ENCODE measurements around the gene MRC2.

Gene MRC2

DNA sequence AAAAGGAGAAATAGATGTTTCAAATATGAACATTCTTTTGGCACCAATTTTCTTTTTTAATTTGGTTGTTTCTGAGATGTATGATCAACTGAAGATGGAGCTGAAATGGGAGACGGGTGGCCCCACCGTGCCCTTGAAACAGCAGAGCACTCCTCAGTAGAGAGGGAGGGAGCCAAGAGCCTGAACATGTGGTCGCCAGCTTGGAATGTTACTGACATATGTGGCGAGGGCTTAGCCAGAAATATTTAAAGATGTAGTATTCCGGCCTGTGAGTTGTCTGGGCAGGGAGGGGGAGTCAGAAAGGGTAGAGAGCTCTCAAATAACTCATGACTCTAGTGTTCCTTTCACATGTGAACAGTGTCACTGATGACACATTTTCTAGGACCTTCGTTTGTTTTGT, 13.3 kb upstream of the MRC2 start:
- no peak for DNase-seq (ENCODE audit: low read depth in 2 of 2)

GRCh38 chr17:62615503-62615902, 12.0 kb upstream of the MRC2 start:
- DNase-seq (ENCODE audit: low read depth in 2 of 2) = no peak

DNA sequence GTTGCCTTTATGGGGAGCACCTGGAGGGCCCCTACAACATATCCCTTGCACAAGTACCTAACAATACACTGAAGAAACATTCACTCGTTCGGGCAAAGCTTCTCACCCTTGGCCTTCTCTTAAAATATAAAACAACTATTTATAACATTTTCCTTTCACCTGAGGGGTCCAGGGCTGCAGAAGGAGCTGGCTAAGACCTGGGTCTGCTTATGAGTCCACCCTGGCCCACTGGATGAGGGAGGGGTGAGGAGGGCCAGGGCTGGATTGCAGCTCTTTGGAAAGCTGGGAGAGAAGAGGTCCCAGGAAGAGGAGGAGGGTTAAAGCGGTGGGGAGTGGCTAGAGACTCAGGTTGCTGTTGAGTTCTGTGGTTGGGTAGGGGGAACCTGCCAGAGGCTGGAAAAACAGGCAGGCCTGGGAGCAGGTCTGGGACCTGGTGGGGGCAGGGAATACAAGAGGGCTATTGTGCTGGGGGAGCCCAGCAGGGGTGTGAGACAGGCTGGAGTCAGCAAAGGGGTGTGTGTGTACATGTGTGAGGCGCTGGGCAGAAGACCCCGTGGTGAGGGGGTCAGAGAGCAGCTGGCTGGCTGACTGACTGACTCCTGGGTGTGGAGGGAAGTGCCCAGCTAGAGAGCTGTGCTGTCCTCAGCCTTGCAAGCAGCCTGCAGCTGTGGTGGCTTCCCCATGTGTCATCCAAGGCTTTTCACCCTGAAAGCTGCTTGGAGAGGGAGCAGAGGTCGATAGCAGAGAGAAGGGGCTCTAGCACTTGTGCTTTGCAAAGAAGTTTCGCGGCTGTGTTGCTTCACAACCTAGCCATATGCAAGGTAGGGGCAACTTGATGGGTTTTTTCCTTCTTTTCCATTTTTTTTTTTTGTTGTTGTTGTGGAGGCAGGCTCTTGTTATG, 10.2 kb upstream of the MRC2 start:
- DNase-seq (ENCODE audit: low read depth in 2 of 2) = no peak

DNA sequence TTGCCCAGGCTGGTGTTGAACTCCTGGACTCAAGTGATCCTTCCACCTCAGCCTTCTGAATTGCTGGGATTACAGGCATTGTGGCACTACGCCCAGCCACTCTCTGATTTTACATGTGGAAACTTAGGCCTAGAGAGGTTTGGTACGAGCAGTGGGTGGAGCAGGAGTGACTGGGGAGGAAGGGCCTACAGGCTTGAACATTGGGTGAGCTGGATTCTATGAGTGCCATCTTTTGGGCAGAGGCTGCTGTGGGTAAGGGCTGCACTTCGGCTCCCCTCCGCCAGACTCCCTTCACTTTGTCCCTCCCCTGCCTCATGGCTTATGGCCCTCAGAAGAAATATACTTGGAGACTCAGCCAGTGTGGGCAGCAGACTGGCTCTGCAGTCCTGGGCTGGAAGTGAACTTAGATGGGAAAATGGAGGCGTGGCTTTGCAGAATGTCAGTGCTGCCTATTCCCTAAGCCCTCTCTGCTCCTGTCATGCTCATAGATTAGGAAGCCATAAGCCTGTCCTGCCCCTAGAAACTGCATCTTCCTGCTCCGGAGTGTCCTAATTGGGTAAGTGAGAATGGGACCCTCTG, 9.5 kb upstream of the MRC2 start:
- DNase-seq (ENCODE audit: low read depth in 2 of 2) = no peak

- no peak for DNase-seq (ENCODE audit: low read depth in 2 of 2)
Observed at GRCh38 chr17:62618647-62619416, 8.6 kb upstream of the MRC2 start.

DNA sequence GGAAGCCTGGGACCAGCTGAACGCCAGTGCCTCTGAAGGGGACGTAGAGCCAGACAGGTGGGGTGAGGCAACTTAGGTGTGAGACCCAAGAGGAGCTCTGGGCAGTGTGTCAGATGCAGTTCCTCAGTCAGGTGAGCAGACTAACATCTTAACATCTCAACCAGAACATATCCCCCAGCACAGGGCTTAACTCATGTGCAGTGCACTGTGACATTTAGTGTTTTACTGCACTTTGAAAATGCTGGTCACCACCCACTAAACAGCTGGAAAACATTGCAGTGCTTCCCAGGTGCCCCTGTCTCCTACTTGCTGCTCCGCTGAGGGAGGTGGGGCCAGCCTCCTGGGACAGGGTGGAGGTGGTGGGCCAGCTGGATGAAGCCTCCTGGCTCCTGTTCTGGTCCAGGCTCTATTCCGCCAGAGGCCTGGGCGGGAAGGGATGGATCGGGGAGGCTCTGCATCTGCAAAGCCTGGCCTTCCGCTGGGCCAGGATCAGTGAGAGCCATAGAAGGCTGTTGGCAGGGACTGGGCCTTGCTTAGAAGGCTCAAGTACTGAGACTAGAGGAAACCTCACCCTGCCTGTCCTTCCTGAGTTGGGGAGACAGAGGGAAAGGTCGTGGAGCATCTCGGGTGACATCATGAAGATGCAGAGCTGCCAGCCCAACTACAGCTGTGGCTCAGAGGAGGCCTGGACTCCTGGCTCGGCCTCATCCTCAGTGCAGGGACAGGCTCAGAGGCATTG, 7.9 kb upstream of the MRC2 start:
- no peak for DNase-seq (ENCODE audit: low read depth in 2 of 2)

DNA sequence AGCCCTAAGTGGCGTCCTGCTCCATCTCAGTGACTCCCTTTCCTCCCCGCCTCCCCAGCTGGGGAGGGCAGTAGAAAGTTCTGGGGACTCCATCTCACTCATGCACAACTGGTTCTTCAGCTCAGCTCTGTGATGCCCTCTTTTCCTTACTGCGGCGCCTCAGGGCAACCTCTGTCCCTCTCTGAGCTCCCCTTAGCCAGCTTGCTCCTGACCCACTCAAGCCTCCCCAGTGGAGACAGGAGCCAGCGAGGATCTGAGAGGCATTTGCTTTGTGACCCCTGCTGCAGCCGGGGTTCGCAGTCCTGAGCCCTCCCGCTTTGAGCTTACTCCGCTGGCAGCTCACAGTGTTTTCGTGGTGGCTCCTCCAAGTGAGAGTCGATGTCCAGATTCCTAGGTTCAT, 6.2 kb upstream of the MRC2 start:
- no peak for DNase-seq (ENCODE audit: low read depth in 2 of 2)

DNA sequence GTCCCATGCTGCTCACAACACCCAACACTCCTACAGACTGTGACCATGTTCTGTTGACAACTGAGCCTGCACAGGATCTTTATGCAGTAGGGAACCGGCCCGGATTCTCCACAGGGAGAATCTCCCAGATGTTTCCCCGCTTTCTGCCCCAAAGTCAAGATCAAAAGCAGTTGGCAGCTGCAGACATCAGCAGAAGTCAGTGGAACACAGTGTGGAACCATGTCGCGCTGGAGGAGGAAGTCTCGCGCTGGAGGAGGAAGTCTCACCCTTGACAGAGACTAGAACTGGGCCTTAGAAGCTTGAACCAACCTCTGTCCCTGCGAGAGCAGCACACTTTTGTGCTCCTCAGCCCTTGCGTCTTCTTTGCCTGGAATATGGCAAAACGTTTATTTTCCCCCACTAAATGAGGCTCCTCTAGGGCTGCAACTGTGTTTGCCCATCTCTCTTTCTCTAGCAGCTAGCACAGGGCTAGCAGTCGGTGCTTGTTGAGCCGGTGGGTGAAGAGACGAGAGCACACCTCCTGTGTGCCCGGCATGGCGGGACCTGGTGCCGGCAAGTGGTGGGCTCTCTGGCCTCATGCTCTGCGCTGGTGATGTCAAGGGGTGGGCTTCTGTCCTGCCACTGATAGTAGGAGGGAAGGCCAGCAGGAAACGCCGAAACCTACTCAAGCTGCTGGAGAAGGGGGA, 2.1 kb upstream of the MRC2 start:
- no peak for DNase-seq (ENCODE audit: low read depth in 2 of 2)

- DNase-seq (ENCODE audit: low read depth in 2 of 2) = no peak
Observed at GRCh38 chr17:62625870-62626200, 1.6 kb upstream of the MRC2 start.

DNA sequence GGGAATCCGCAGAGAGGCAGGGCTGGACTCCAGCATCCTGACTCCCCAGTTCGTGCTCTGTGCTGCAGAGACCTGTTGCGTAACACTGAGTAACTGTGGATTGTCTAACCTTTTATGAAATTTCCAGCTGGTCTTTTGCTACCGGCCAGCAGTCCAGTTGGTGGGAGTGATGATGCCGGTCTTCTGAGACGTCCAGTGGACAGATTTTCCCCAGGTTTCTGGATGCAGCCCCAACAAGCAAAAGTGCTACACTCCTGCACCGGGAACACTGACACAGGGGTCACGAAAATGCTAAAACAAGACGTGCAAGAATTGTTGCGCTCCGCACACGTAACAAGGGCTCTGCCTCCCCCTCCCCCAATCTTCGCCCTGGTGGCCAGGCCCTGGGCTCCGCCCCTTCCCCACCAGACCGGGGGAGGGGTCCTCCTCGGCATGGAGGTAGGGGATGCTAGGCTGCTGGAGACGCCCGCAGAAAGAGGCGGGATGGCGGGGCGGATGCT, 701 bp upstream of the MRC2 start:
- DNase-seq (ENCODE audit: low read depth in 2 of 2) = no peak

DNA sequence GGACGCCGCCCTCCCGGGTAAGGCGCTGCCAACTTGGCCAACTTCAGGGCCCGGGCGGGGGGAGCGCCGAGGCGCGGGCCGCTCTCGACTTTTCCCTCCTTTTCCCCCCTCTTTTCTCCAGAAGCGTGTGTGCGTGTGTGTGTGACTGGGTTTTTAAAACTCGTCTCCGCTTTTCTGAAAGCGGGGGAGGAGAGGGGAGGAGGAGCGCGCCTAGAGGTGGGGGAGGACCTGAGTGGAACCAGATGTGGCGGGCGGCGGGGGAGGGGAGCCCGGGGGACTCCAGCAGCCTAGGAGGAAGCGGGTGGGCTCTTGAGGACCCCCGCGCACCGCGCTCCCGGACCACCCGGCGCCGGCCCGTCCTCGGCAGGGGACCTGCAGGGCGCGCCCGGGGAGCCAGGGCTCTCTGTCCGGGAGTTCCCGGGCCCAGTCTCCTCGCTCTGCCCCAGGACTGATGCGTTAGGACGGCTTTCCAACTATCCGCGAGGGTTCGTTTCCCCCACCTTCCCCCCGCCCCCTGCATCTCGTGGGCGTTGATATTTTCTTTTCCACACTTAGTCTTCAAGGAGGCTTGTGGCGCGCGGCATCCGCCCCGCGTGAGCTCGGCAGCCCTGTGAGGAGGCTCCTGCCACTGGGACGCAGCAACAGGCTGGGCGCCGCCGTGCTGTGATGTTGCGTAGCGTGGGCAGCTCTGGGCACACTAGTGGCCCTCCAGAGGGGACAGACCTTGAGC, 599 bp downstream of the MRC2 start:
- DNase-seq (ENCODE audit: low read depth in 2 of 2) = peak; percentile 59 to 61

GRCh38 chr17:62628831-62629555, 1.5 kb downstream of the MRC2 start:
- DNase-seq (ENCODE audit: low read depth in 2 of 2) = no peak

DNA sequence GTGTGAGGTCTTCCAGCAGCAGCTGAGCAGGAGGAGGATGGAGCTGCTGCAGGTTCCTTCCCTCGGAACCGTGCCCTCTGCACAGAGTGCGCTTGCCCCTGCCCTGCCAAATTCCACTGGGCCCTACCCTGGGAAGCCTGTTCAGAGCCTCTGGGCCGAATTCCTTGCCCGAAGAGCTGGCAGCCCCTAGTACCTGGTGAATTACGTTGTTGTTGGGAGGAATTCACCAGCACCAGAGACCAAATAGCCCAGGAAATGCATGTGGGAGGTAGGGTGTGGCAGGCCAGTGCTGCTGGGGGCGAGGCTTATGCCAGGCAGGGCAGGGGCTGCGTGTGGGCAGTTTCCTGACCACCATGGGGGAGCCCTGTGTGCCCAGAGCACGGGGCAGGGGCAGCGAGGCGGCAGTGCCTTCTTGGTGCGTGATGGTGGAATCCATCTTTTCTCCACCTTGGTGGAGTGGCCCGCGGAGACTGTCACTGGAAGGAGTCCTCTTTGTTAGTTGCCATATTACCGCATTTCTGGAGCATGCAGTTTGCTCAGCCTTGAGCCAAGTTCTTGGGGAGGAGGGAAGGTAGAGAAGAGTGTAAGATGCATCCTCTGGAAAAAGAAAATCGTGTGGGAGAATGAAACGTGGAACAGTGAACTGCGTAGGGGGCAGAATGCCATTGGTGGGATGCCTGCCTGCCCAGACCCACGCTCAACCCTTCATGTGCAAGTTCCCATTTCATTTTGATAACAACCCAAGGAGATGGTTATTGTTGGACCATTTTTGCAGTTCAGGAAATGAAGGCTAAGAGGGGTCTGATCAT, 2.3 kb downstream of the MRC2 start:
- no peak for DNase-seq (ENCODE audit: low read depth in 2 of 2)

GRCh38 chr17:62630365-62631085, 3.1 kb downstream of the MRC2 start:
- no peak for DNase-seq (ENCODE audit: low read depth in 2 of 2)

GRCh38 chr17:62631086-62631935, 3.8 kb downstream of the MRC2 start:
- no peak for DNase-seq (ENCODE audit: low read depth in 2 of 2)

GRCh38 chr17:62631936-62632924, 4.8 kb downstream of the MRC2 start:
- DNase-seq (ENCODE audit: low read depth in 2 of 2) = no peak

All from stimulated activated CD8-positive, alpha-beta memory T cell treated with anti-CD3 and anti-CD28 coated beads, Interleukin-7, amount 100 ng/mL, for 4 hours (primary cell).